Stimulated activated CD8-positive, alpha-beta memory T cell treated with anti-CD3 and anti-CD28 coated beads, Interleukin-2, amount 100 ng/mL, for 1 hour (primary cell): ENCODE measurements around the gene CDH12.

Source experiments
- DNase-seq, 2 donors: peaks; one replicate each; pipeline ENCODE4 v3.0.0-alpha.2; 2020; ENCODE audit warnings: low read depth in 2 of 2

CDH12 gene

DNA sequence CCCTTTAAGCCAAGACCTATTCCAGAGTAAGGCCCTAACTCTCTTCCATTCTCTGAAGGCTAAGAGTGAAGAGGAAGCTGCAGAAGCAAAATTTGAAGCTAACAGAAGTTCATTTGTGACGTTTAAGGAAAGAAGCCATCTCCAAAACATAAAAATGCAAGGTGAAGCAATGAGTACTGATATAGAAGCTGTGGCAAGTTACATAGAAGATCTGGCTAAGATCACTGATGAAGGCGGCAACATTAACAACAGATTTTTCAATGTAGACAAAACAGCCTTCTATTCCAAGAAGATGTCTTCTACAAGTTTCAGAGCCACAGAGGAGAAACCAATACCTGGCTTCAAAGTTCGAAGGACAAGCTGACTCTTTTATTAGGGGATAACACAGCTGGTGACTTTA is 1143.4 kb downstream of the CDH12 start:
- DNase-seq: no peak

DNA sequence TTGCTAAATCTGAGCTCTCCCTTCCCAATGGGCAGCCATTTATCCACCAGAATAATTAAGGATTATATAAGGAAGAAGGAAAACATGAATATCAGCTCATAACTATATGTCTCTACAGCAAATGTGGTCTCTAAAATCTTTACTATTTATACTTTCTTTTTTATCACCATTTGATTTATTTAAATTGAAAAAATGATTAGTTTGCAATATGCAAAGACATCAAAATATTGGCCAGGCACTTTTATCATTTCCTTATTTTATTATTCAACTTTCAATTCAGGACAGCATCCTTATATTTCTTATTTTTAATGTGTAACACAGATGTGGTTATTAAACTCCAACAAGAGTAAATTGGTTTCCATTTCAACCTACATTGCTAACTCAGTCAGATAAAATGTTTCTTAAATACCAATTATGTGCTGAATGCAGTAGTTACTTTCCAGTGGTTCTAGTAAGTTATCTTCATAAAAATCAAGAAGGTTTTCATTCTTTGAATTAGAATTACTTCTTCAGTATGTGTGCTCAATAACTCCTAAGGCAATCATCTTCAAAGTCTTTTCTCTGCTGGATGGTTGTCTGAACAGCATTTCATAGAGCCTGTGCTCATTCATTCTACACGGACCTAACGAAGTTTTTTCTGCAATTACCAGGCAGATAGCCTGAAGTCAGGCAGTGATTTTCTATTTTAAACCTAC is 1148.0 kb downstream of the CDH12 start:
- no peak for DNase-seq

DNA sequence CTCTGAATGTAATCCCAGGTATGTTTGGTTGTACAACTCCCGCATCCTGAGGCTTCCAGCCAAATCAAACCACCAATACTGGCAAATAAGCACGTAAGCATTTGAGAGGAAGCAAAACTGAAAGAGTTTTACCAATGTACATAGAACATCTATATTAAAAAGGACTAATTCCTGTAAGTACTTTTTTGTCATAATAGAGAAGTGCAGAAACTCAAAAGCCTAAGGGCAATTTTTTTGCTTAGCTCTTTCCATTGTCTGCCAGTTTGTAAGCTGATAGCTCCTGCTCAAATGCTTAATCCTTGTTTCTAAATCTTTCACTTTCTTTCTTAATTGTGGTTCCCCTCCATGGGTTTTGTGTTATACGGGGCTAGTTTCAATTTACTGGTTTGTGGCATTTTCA is 1151.8 kb downstream of the CDH12 start:
- DNase-seq: no peak
